Measurements from ENCODE around the gene AEBP1. TPM values are rescaled to one million over a fixed set of nuclear protein-coding genes. Genes with fewer than 3 reads are reported as not detected.

AEBP1 gene
- total RNA-seq, 1 experiment from 2014 or later = 49.3 TPM

DNA sequence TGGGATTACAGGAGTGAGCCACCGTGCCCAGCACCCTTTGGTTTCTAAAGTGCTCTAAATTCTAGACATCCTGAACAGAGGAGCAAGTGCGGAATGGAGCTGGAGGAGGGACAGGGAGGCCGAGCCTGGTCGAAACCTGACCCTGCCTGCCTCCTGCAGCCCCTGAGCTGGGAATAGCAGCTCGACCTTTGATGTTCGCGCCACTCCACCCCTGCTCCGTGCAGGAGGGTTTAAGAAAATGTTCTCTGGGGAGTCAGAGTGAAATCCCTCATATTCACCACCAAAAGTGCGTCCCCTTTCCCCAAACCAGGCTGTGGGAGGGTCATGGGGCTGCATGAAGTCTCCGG, 40.6 kb upstream of the AEBP1 start:
- peaks cover 10% of the 10 kb centered on the region; the same call in 1 of the 2 replicates for H3K4me1 ChIP-seq (ENCODE audit: insufficient read depth, low read length)
- H2BK15ac ChIP-seq (ENCODE audit: low read depth, low read length) = no peak overlapping the region
- Mint-ChIP-seq H3K27me3 (ENCODE audit: low read depth) (peaks cover 25% of the 10 kb centered on the region), H3K9me3 (no peaks in the 10 kb centered on the region; a peak in 1 of 5 replicates), H3K4me3 (peak overlapping the region in 1 of 2 experiments; percentile 17; a peak in 1 of 5 replicates), H3K27ac (0 out of 7 replicates have a peak overlapping the region, but pooled peaks of 2 of the 3 experiments have one; percentile 31 to 36), H3K36me3 (ENCODE audit: insufficient read depth in 1 of 3, low read depth in 3 of 3) (peaks cover 6 to 31% (median 14%) of the 10 kb centered on the region in 3 experiments; a peak in 6 of 7 replicates), H3K4me1 (peaks cover 33 to 36% of the 10 kb centered on the region in 2 experiments)
- no peak overlapping the region for H3K9ac ChIP-seq (ENCODE audit: extremely low read depth, insufficient read length, low read length)
- no peak overlapping the region for H2AFZ ChIP-seq (ENCODE audit: low read length)
- H4K8ac ChIP-seq (replicated peaks; ENCODE audit: insufficient read length, low read depth, low read length) = no peak overlapping the region
- H3K23me2 ChIP-seq (ENCODE audit: insufficient read length, low read depth, low read length, poor library complexity, severe bottlenecking) = no peaks in the 10 kb centered on the region
- H3K14ac ChIP-seq (ENCODE audit: insufficient read depth, low read length) = no peak overlapping the region
- H2AK5ac ChIP-seq (ENCODE audit: insufficient read length, low read length) = no peak overlapping the region
- peak overlapping the region; percentile 28 for H3K4me2 ChIP-seq (ENCODE audit: insufficient read depth, insufficient read length, low read length)
- TF ChIP-seq, protein P1, sequence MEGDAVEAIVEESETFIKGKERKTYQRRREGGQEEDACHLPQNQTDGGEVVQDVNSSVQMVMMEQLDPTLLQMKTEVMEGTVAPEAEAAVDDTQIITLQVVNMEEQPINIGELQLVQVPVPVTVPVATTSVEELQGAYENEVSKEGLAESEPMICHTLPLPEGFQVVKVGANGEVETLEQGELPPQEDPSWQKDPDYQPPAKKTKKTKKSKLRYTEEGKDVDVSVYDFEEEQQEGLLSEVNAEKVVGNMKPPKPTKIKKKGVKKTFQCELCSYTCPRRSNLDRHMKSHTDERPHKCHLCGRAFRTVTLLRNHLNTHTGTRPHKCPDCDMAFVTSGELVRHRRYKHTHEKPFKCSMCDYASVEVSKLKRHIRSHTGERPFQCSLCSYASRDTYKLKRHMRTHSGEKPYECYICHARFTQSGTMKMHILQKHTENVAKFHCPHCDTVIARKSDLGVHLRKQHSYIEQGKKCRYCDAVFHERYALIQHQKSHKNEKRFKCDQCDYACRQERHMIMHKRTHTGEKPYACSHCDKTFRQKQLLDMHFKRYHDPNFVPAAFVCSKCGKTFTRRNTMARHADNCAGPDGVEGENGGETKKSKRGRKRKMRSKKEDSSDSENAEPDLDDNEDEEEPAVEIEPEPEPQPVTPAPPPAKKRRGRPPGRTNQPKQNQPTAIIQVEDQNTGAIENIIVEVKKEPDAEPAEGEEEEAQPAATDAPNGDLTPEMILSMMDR (conservative IDR thresholded peaks at IDR 0.05) = no peak
- no peaks in the 10 kb centered on the region for H4K20me1 ChIP-seq (ENCODE audit: control insufficient read depth, insufficient read depth, insufficient read length)
- no peaks in the 10 kb centered on the region for H3K79me2 ChIP-seq (ENCODE audit: insufficient read depth, low read length)
- H3K27ac ChIP-seq (ENCODE audit: insufficient read length, low read depth, low read length) = no peak overlapping the region
- no peak overlapping the region for H2BK20ac ChIP-seq (ENCODE audit: low read depth, low read length, poor library complexity, severe bottlenecking)
- H3K27me3 ChIP-seq (ENCODE audit: insufficient read depth, low read length) = no peaks in the 10 kb centered on the region
- no peak overlapping the region for H3K56ac ChIP-seq (ENCODE audit: insufficient read length, low read depth, low read length)
- no CpG with 5 or more reads among the region's 10 CpGs for WGBS (ENCODE audit: extremely low coverage, insufficient read length, low lambda C conversion rate)
- H3K18ac ChIP-seq (ENCODE audit: insufficient read length, low read depth, low read length) = no peak overlapping the region
- DNase-seq = no peak
- no peak overlapping the region for H3K23ac ChIP-seq (ENCODE audit: insufficient read length, low read depth, low read length)
- no peak overlapping the region for H2BK12ac ChIP-seq (ENCODE audit: insufficient read length, low read depth, low read length)
- no peak overlapping the region for H3K4ac ChIP-seq (ENCODE audit: low read depth, low read length)
- H3K9me3 ChIP-seq (ENCODE audit: control insufficient read depth, low read depth, low read length) = no peaks in the 10 kb centered on the region
- H2BK5ac ChIP-seq (ENCODE audit: insufficient read length, low read length) = no peak overlapping the region
- no peak overlapping the region for H4K5ac ChIP-seq (ENCODE audit: insufficient read length, low read depth, low read length)
- H3K79me1 ChIP-seq (ENCODE audit: insufficient read depth, low read depth, low read length, poor library complexity, severe bottlenecking) = no peaks in the 10 kb centered on the region
- H4K91ac ChIP-seq (ENCODE audit: insufficient read length, low read depth, low read length) = no peak overlapping the region
- no peak overlapping the region for H3T11ph ChIP-seq (ENCODE audit: low read length)
- H2BK120ac ChIP-seq (ENCODE audit: low read depth, low read length, poor library complexity, severe bottlenecking) = no peak overlapping the region
